Muscle layer of colon (tissue), 2 donors: ENCODE results near the gene NEUROD1.

Experiments
- H3K27ac ChIP-seq: one replicate; pipeline ENCODE4 v1.7.0; 2013; ENCODE audit warnings: low read depth, mild to moderate bottlenecking, low read length, moderate library complexity
- H3K27me3 ChIP-seq, 2 donors: one replicate each; pipeline ENCODE4 v1.7.0; 2013; ENCODE audit warnings: low read length in 2 of 2, mild to moderate bottlenecking in 2 of 2; ENCODE audit not compliant: insufficient read depth in 2 of 2, control insufficient read depth in 1 of 2
- H3K36me3 ChIP-seq: one replicate; pipeline ENCODE4 v1.7.0; 2013; ENCODE audit warnings: mild to moderate bottlenecking, low read length; ENCODE audit not compliant: insufficient read depth
- H3K4me1 ChIP-seq: one replicate; pipeline ENCODE4 v1.7.0; 2013; ENCODE audit warnings: mild to moderate bottlenecking, low read length; ENCODE audit not compliant: insufficient read depth
- H3K4me3 ChIP-seq, 2 donors: one replicate each; pipeline ENCODE4 v1.7.0; 2013; ENCODE audit warnings: low read length in 2 of 2, low read depth in 1 of 2, mild to moderate bottlenecking in 1 of 2, moderate library complexity in 1 of 2
- H3K9ac ChIP-seq: one replicate; pipeline ENCODE4 v1.7.0; 2013; ENCODE audit warnings: low read length
- H3K9me3 ChIP-seq: one replicate; pipeline ENCODE4 v1.7.0; 2013; ENCODE audit warnings: mild to moderate bottlenecking, low read length
- donor health status: abdominal sarcoma.
- donor health status: Adenocarcinoma of cecum.

NEUROD1 gene

DNA sequence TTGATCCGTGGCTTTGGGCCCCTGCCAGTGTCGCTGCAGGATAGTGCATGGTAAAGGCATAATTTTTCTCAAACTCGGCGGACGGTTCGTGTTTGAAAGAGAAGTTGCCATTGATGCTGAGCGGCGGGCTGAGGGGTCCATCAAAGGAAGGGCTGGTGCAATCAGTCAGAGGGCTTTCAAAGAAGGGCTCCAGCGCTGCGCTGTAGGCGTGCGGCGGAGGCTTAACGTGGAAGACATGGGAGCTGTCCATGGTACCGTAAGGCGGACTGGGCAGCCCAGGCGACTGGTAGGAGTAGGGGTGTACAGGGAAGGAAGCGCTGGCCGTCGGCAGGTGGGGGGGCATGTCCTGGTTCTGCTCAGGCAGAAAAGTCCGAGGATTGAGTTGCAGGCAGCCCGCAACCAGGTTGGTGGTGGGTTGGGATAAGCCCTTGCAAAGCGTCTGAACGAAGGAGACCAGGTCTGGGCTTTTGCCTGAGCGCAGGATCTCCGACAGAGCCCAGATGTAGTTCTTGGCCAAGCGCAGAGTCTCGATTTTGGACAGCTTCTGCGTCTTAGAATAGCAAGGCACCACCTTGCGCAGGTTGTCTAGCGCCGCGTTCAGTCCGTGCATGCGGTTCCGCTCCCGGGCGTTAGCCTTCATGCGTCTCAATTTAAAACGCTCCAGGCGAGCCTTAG, 2.3 kb downstream of the NEUROD1 start:
- Histone ChIP-seq H3K36me3 (no peaks in the 10 kb centered on the region), H3K4me1 (peaks cover 12% of the 10 kb centered on the region), H3K9me3 (no peaks in the 10 kb centered on the region), H3K4me3 (no peak overlapping the region), H3K9ac (no peak overlapping the region), H3K27me3 (peaks cover 49 to 54% of the 10 kb centered on the region in 2 donors), H3K27ac (no peak overlapping the region)

DNA sequence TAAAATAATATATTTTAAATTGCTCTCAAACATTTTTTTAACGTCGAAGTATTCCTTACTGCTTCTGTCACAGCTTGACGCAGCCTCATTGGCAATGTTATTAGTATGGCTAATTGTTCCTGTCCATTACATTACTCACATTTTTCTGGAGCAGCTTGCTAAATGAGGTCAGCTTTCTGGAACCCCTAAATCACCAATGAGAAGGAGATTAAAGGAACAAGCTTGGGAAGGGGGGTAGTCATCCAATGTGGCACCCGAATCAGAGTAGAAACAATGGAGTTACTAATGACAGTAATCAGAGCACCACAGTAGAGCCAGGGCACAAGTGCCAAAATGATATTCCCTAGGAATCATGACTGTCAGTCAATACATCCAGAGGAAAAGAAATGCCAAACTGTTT, 5.1 kb downstream of the NEUROD1 start:
- Histone ChIP-seq H3K27ac (no peak overlapping the region), H3K4me3 (no peak overlapping the region), H3K9me3 (no peaks in the 10 kb centered on the region), H3K27me3 (peaks cover 25 to 27% of the 10 kb centered on the region in 2 donors), H3K4me1 (no peaks in the 10 kb centered on the region), H3K36me3 (no peaks in the 10 kb centered on the region), H3K9ac (no peak overlapping the region)

DNA sequence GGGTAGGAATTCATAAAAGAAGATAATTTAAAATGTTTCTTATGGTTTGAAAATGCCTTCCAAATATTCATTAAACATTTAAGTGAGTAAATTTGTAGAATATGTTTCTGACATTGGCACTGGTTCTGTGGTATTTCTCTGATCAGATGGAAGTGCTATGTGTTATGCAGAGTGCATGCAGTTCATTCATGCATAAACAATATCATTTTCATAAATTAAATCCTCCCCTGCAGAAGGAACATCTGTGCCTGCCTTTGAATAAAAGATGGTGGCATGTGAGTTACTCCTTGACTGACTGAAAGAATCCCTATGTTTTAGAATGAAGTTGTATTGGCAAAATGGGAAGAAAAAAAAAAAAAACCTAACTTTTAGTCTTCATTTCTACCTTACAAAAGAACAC, 5.9 kb downstream of the NEUROD1 start:
- no peaks in the 10 kb centered on the region for H3K9me3 ChIP-seq

DNA sequence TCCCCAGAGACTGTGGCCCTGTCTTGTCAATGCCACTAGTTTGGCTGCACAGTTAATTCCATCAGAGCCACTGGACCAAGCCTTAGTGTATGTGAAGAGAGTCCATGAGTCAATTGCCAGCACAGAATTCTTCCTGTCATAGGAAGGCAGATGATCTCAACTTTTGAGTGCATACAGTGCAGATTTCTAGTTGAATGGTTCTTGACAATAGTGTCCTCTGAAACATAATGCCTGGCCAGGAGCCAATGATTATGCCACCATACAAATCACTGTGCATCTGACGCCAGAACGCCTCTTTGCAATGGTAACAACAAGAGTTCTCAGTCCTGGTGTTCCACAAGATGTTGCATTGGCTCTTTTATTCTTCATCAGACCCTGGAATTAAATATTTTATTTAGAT, 7.1 kb downstream of the NEUROD1 start:
- H3K27ac ChIP-seq, result no peak overlapping the region
- no peak overlapping the region for H3K9ac ChIP-seq
- H3K4me1 ChIP-seq, result no peaks in the 10 kb centered on the region
- no peak overlapping the region for H3K4me3 ChIP-seq
- no peaks in the 10 kb centered on the region for H3K9me3 ChIP-seq
- peaks cover 4 to 7% of the 10 kb centered on the region in 2 donors for H3K27me3 ChIP-seq
- H3K36me3 ChIP-seq, result no peaks in the 10 kb centered on the region

More for the DNA sequence above, 5.9 kb downstream of the NEUROD1 start:
- Histone ChIP-seq H3K36me3 (no peaks in the 10 kb centered on the region), H3K4me3 (no peak overlapping the region), H3K9ac (no peak overlapping the region), H3K27me3 (peaks cover 17 to 20% of the 10 kb centered on the region in 2 donors), H3K4me1 (no peaks in the 10 kb centered on the region), H3K27ac (no peak overlapping the region)

DNA sequence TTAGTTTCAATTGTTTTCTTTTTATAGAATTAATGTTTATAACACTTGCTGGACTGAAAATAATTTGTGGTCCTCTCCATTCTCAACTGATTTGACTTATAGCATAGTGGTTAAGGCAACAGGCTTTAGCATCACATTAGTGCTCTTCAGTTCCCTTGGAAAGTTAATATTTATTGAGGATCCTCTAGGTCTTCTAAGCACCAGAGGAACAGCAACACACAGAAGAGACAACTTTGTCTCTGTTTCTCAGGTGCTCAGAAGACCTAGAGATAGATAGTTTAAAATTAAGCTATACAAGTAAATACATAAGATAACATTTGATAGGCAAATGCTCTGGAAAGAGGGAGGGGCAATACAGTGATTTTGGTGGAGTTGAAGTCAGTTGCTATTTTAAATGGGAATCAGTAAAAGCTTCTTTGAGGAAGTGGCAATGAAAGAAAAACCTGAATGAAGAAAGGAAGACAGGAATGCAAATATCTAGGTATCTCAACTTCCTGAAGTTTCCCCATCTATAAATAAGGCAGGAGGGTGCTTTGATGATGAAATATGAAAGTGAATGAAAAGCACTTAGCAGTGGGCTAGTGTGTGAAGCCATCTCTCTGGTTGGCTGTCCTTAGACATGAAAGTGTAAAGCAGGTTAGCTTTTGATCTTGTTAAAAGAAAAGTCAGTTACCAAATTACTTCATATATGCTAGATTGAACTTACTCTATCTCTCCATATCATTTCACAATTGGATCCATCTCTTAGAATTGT, 7.9 kb downstream of the NEUROD1 start:
- no peaks in the 10 kb centered on the region for H3K36me3 ChIP-seq
- H3K9ac ChIP-seq, result no peak overlapping the region
- H3K9me3 ChIP-seq, result no peaks in the 10 kb centered on the region
- H3K27me3 ChIP-seq, result no peaks in the 10 kb centered on the region
- no peak overlapping the region for H3K4me3 ChIP-seq
- no peak overlapping the region for H3K27ac ChIP-seq
- H3K4me1 ChIP-seq, result no peaks in the 10 kb centered on the region

DNA sequence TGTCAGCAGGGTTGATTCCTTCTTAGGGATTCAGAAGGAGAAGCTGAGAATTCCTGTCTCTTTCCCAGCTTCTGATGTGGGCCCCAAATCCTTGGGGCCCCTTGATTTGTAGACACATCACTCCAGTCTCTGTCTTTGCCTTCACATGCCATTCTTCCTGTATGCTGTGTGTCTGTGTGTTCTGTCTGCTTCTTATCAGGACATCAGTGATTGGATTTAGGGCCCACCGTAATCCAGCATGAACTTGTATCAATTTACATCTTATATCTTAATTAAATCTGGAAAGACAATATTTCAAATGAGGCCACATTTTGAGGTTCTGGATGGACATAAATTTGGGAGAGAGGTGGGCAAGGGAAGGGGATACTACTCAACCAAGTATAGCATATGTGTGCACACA, 9.7 kb downstream of the NEUROD1 start:
- H3K4me3 ChIP-seq, result no peak overlapping the region
- no peaks in the 10 kb centered on the region for H3K27me3 ChIP-seq
- H3K4me1 ChIP-seq, result no peaks in the 10 kb centered on the region
- no peaks in the 10 kb centered on the region for H3K36me3 ChIP-seq
- H3K9ac ChIP-seq, result no peak overlapping the region
- no peaks in the 10 kb centered on the region for H3K9me3 ChIP-seq
- no peak overlapping the region for H3K27ac ChIP-seq

DNA sequence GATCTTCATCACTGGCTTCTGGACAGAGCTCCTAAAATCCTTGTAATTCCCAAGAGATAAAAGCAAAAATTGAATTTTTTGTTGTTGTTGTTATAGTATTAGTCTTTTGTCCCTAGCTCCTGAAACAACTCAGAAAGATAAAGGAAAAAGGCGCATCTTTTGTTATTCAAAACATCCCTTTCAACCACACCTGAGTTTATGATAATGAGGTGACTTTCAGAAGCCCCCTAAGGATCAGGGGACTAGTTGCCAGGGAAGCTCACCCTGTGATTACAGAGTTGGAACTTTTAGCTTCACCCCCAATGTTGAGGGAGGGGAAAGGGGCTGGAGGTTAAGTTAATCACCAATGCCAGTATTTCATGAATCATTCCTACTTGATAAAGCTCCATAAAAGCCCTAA, 13.1 kb downstream of the NEUROD1 start:
- Histone ChIP-seq H3K36me3 (no peaks in the 10 kb centered on the region), H3K27me3 (no peaks in the 10 kb centered on the region), H3K9me3 (no peaks in the 10 kb centered on the region), H3K4me1 (no peaks in the 10 kb centered on the region), H3K9ac (no peak overlapping the region), H3K4me3 (no peak overlapping the region), H3K27ac (no peak overlapping the region)

DNA sequence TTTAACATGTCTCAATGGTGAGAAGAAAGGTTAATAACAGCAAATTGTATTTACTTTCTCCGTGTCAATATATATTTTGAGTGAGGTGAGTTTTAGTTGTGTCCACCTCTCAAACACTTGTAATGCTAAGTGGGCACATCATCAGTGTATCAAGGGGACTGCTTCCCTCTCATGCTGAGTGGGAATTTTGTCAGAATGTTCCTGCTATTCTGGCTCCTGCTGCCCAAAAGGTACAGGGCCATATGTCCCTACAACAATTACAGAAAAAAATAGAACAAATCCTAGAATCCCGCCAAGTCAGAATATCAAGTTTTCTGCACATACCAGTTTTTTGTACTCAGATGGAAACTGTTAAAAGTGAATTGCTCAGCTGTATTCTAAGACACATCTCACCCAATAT, 18.0 kb downstream of the NEUROD1 start:
- no peak overlapping the region for H3K9ac ChIP-seq
- H3K4me3 ChIP-seq, result no peak overlapping the region
- no peaks in the 10 kb centered on the region for H3K36me3 ChIP-seq
- H3K27ac ChIP-seq, result no peak overlapping the region
- H3K9me3 ChIP-seq, result no peaks in the 10 kb centered on the region
- peaks cover 3% of the 10 kb centered on the region for H3K4me1 ChIP-seq
- H3K27me3 ChIP-seq, result peaks cover 3 to 12% of the 10 kb centered on the region in 2 donors

DNA sequence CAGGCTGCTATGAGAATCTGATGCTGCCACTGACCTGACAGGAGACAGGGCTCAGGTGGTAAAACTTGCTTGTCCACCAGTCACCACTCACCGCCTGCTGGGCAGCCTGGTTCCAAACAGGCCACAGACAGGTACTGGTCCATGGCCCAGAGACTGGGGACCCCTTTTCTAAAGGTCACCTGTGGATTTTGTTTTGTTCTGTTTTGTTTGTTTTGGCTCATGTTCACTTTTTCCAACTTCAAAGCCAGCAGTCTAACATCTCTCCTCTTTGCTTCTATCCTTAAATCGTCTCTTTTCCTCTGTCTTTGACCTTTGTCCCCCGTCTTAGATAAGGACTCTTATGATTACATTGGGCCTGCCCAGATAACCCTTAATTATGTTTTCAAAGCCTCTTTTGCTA, 20.1 kb downstream of the NEUROD1 start:
- H3K36me3 ChIP-seq, result no peaks in the 10 kb centered on the region
- H3K9me3 ChIP-seq, result no peaks in the 10 kb centered on the region
- H3K4me3 ChIP-seq, result no peak overlapping the region
- peaks cover 6% of the 10 kb centered on the region for H3K4me1 ChIP-seq
- H3K27me3 ChIP-seq, result peaks cover 10 to 14% of the 10 kb centered on the region in 2 donors
- H3K9ac ChIP-seq, result no peak overlapping the region
- no peak overlapping the region for H3K27ac ChIP-seq

DNA sequence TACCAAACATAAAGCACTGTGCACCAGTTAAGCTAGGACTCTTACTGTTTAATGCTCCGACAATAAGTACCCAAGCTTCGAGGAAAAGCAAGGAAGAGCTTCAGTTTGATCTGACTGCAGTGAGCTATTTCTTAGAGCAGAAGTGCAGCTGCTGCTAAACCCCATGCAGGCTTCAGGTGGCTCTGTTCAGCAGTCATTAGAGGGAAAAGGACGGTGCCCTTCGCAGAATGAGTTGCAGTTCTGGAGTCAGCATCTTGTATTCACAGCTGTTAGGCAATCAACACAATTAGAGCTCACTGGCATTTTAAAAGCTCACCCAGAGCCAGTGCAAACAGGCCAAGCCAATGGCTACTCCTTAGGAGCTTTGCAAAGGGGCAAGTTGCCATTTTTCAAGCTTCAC, 21.9 kb downstream of the NEUROD1 start:
- Histone ChIP-seq H3K4me1 (peaks cover 6% of the 10 kb centered on the region), H3K27ac (no peak overlapping the region), H3K9ac (no peak overlapping the region), H3K4me3 (no peak overlapping the region), H3K36me3 (no peaks in the 10 kb centered on the region), H3K9me3 (no peaks in the 10 kb centered on the region), H3K27me3 (peaks cover 10 to 14% of the 10 kb centered on the region in 2 donors)

DNA sequence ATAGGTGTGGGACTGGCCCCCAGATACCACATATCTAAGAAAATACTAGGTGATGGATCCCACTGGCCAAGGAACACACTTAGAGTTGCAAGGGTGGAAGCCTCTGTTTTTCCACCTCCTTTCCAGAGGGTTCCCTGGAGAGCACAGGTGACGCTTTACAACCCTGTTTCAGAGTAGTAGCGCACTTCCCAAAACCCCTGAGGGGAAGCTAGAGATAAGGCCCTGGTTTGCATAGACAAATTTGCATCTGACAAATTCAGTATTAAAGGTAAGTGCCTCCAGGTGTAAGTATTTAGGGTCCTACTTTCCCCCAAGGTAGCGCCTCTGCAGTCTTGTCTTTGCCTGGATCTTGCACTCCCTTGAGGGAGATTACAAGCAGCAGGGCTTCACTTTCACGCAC, 22.9 kb downstream of the NEUROD1 start:
- Histone ChIP-seq H3K27me3 (peaks cover 10 to 14% of the 10 kb centered on the region in 2 donors), H3K4me3 (peak overlapping the region in 1 of 2 donors; percentile 41), H3K27ac (no peak overlapping the region), H3K4me1 (peaks cover 6% of the 10 kb centered on the region), H3K9me3 (no peaks in the 10 kb centered on the region), H3K9ac (no peak overlapping the region), H3K36me3 (no peaks in the 10 kb centered on the region)
